Umbilical cord (tissue), 2 donors: Measurements from ENCODE around the gene TRAPPC2L. TPM values are rescaled to one million over a fixed set of nuclear protein-coding genes. Genes with fewer than 3 reads are reported as not detected.
A peak's percentile ranks its signal among the peaks of the same experiment; 100 is the strongest.

Experiments
- DNase-seq: peaks from one replicate; pipeline ENCODE4 v3.0.0-alpha.2; 2015; ENCODE audit warnings: low spot score
- total RNA-seq: library from RNA; depleted of rRNA; stranded (reverse); fragments of >200 nt; gene quantifications from one replicate; pipeline ENCODE4 v1.2.3, GENCODE V29; 2014; ENCODE audit warnings: low replicate concordance; ENCODE audit not compliant: insufficient read depth

TRAPPC2L gene
- total RNA-seq, 1 donor from 2014 or later = 9.9 TPM

DNA sequence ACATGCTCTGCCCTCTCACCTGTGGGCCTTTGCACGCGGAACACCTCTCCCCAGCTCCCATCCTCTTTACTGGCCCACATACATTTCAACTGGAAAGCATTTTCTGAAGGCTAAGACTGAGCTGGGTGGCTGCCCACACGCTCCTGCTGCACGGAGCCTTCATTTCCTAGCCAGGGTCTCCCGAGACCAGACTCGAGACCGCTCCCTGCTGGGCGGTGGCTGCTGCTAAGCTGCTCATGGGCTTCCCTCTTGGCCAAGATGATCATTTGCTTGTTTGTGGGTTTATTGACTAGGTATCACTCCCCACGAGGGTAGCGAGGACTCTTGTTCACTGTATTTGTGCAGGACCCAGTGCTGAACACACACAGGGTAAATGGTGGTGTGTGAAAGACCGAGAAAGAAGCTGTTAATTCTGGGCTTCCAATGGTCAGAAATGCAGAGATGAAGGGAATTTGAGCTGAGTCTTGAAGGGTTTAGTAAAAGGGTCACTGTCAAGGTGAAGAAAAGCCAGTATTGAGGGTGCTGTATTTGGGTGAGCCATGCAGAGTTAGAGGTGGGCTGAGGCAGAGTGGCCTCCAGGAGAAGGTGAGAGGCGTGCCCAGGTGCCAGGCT lies 907 bp downstream of the TRAPPC2L start:
- peak; percentile 76 for DNase-seq

DNA sequence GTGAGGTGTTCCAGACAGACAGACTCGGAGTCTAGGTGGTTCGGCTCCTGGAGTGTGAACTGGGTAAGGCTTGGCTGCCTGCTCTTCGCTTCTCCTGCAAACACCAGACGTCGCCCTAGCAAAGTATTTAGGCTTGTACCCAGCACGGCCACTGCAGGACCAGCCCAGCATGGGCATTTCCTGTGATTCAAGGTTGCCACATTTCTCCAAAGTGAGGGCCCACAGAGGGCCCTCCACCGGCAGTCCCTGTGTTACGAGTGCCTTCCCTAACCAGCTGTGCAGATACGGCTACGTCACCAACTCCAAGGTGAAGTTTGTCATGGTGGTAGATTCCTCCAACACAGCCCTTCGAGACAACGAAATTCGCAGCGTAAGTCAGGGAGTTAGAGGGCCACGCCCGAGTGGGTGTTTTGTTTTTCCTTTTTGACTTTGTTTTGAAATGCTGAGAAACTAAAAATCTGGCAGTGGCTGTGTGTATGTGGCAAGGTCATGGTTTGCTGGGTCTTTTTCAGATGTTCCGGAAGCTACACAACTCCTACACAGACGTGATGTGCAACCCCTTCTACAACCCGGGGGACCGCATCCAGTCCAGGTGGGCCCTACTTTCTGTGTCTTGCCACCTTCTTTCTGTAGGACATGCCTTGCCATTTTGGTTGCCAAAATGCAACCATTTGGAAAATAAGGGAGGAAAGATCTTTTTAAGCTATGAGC lies 2.6 kb downstream of the TRAPPC2L start:
- DNase-seq = no peak

DNA sequence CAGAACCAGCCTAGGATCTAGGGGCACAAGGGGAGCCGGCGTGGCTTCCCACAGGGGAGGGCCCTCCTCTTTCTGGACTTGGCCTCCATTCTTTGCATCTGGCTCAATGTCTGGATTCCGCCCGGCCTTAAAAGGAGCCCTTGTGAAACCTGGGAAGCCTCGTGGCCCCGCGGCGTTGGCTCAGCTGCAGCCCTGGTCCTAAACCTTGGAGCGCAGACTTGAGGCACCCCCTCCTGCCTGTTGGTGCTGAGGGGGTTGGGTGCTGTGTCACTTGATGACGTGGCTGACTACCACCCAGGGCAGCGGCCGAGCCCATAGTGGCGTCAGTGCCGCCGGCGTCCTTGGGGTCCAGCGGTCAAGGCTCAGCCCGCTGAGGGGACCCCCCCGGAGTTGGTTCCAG lies 4.4 kb downstream of the TRAPPC2L start:
- DNase-seq = no peak

DNA sequence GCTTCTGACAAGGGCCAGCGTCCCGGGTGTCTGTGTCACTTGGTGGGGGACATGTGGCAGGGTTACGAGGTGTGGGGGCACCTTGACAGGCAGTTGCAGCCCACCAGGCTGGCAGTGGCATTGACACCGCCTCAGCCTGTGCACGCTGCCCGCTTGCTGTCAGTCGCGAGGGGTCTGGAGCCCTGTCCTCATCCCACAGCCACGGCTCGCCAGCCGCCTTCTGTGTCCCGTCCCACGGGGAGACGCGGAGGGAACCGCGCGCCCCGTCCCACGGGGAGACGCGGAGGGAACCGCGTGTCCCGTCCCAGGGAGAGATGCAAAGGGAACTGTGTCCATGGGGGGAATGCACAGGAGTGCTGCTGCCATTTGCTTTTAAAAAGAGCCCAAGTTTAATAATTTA lies 6.0 kb downstream of the TRAPPC2L start:
- DNase-seq = no peak

DNA sequence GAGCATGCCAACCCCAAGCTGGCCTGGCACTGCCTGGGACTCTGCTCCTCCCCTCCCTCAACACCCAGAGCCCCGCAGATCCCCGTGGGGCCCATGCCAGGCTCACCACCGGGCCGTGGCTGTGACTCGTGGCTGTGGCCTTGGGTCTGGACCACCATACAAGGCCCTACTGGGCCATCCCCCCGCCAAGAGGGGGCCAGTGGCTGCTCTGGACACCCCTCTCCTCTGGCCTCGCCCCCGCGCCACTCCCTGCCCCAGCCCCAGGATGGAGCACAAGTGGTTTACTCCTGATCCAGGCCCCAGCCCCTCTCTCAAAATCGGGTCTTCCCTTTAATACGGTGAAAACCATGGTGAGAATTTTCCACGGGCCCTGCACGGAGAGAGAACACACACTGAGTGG lies 6.5 kb downstream of the TRAPPC2L start:
- no peak for DNase-seq

DNA sequence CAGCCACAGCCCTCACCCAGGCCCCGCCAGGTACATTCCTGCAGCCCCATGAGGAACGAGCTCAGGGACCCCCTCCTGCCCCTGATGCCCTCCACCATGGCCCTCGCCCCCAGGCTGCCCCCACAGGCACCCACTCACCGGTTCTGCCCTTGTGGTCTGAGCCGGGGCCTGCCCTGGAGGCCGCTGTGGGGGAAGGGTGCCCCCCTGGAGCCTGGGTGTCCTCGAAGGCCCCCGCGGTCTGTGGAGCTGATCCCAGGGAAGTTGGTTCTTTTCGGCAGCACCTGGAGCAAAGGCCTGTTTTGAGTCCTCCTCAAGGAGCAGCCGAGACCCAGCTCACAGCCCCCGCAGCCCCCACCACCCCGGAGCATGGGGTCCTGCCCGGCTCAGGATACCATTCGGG lies 7.2 kb downstream of the TRAPPC2L start:
- no peak for DNase-seq

DNA sequence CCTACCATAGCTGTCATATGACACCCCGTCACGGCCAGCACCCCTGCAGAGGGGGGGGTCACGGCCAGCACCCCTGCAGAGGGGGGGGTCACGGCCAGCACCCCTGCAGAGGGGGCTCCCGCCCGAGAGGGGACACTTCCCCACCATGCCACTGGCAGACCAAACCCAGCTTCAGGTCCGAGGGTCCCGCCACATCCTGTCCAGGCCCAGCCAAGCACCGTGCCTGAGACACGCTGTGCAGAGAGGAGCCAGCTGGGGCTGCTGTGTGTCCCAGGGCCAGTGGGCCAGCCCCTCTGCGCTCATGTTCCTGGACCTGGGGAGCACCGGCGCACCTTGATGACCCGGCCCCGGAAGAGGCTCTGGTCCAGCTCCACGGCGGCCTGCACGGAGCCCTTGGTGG lies 7.6 kb downstream of the TRAPPC2L start:
- DNase-seq = no peak

DNA sequence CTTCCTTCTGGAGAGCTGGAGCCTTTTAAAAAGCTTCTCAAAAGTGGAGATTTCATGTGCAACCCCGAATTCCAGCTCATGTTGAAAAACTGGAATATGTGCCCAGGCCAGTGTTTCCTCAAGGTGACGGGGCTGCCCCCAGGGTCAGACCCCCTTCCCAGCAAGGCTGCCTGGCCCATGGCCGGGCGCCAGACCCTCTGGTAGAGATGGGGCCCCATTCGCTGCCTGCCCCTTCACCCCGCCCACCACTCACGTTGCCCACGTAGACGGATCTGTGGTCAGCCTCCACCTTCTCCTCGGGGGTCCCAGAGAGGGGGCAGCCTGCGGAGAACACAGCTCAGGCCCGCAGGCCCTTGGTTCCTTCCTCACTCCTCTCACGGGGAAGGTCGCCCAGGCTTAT lies 8.4 kb downstream of the TRAPPC2L start:
- DNase-seq = no peak

DNA sequence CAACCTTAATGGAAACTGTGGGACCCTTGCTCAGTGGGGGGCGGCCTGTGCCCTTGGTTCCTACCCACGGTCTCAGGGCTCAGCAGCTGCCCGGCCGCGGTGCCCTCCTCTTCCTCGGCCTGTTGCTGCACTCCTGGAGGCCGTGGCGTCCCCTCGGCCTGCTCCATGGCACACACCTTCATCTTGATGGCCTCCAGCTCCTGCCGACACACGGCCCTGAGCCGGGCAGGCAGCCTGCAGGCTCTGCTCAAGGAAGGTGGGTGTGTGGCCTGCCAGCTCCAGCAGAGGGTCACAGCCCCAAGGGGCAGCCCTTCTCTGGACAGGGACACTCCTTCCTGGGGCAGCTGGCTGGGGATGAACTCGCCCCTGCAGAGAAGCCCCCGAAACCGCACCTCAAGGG lies 8.8 kb downstream of the TRAPPC2L start:
- no peak for DNase-seq

DNA sequence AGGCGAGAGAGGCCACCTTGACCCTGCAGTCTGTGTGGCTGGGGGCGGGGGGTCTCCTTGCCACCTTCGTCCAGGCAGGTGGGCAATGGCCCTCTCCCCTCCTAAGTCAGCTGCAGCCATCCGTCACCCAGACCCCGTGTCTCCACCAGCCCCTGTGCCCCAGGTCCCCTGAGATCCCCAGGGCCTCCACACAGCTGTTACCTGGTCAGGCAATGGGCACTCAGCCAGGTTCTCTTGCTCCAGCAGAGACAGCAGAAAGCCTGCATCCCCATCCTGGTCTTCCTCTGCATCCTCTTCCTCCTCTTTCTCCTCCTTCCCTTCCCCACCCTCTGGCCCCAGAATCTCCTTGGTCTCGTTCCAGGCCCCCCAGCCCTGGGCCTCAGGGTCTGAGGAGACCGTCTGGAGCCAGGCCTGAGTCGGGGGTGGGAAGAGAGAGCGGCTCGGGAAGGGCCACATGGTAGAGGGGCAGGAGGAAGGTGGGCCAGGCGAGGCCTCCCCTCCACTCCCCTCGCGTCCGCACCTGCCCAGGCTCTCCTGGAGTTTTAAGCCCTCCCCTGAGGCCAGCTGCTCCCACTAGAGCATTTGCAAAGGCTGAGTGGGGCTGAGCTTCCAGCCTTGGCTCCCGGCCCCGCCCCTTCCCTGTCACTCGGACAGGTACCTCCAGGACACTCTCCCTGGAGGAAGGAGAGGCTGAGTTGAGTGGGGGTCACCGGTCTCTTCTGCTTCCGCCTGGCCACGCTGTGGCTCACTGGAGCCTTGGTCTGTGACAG lies 9.4 kb downstream of the TRAPPC2L start, which contains the start of gene PABPN1L:
Gene PABPN1L, minus strand, starts transcription at position 510 of the 770 bp plus-strand sequence. Its CDS starts 54 bp downstream, at position 456.
- DNase-seq = no peak

DNA sequence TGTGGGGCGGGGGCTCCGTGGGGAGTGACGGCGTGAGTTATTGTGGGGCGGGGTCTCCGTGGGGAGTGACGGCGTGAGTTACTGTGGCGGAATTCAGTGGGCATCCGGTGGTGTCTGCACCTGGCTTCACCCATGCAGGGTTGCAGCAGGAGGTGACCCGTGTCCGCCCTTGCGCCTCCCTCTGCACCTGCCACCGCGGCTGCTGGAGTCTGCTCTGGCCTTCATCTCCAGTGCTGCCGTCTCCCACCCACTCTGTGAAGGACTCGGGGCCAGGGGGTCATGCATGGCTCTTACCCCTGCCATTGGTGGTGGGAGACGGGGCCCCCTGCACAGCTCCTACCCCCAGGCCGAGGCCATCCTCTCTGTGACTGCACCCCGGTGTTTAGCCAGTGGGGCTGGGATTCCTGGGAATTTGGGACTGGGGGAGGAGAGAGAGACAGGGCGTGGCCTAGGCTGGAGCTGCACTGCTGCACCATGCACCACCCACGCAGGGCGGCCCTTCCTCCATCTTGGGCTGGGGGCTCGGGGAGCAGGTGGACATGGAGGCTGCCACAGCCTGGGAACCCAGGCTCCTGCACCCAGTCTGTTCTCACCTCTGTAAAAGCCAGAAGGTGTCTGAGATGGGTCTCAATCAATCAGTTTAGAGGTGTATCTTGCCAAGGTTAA lies 10.8 kb downstream of the TRAPPC2L start:
- DNase-seq = no peak

DNA sequence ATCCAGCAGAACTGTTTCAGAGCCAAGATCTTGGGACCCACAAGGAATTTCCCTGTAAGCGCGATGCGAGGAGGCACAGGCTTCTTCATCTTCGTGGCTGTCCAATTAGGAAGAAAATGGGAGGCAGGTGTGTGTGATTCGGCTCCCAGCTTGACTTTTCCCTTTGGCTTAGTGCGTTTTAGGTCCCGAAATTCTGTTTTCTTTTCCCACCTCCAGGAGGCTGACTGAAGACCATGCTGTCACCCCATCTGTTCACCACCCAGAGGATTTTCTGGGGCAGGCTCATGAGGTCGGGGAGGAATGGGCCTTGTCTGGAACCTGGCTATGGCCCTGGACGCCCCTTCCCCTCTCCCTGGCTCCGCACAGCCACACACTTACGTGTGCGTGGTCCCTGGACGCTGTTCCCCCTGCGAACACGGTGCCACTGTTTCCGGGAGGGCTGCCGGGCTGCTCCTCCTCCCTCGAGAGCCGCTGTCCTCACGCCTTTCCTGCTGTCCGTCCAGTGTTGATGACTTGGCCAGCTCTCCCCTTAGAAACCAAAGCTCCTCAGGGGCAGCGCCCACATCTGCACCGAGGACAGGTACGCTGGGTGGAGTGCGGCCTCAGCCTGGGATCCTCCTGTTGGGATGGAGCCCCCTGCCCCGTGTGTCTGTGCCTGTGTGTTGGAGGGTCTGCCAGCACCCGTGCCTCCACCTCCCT lies 12.2 kb downstream of the TRAPPC2L start:
- no peak for DNase-seq

DNA sequence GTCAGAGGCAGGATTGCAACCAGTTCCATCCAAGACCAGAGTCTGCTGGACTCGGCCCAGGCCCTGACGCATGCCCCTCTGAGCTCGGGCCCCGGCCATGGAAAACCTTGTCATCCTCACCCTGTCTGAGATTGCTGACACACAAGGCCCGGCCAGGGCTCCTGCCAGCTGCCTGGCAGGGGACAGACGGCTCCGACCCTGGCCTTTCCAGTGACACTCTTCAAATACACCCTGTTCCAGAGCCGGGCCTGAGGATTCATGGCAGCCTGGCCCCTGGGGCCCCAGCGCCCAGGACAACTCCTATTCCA lies 12.7 kb downstream of the TRAPPC2L start:
- DNase-seq = no peak

DNA sequence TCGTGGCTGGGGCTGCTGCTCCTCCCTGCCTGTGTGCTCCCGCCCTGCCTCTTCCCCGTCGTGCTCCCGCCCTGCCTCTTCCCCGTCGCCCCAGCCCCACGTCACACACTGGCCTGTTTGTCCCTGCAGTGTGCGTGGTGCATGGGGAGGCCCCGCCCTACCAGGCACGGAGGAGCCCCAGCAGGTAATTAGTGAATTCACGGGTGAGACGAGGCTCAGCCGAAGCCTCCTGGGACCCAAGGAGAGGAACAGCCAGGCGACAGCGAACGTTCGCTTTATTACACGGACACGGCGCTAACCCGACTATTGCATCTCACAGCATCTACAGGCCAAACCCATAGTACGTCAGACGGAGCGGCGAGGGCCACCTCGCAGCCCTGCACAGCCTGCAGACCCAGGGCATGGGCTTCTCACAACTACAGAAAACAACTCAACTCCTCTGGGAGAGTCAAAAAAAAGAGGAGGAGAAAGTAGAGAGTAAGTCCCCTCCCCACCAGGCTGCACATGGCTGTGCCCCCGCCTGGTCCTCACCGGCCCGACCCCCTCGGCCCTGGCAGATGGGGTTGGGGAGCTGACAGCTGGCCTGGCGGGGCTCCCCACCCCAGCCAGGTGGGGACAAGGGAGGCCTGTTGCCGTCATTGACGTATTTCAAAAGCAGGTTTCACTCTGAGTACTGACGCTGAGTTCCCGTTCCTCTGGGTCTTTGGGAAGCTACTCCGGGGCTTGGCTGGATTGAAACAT lies 13.9 kb downstream of the TRAPPC2L start:
- DNase-seq = no peak

DNA sequence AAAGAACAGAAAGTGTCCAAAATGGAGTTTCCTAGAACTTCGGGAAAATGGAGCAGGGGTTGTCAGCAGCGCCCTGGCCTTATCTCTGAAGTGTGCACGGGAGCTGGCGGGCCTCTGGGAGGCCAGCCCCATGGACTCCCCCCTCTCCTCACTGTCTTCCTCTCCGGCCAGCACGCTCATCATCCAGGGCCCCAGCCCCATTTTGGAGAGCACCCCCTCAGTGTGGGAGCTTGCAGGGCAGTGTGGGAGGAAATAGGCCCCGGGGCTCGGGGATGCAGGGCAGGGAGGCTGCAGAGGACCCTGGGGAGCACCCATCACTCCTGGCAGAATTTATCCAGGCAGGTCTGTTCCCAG lies 14.4 kb downstream of the TRAPPC2L start:
- no peak for DNase-seq

DNA sequence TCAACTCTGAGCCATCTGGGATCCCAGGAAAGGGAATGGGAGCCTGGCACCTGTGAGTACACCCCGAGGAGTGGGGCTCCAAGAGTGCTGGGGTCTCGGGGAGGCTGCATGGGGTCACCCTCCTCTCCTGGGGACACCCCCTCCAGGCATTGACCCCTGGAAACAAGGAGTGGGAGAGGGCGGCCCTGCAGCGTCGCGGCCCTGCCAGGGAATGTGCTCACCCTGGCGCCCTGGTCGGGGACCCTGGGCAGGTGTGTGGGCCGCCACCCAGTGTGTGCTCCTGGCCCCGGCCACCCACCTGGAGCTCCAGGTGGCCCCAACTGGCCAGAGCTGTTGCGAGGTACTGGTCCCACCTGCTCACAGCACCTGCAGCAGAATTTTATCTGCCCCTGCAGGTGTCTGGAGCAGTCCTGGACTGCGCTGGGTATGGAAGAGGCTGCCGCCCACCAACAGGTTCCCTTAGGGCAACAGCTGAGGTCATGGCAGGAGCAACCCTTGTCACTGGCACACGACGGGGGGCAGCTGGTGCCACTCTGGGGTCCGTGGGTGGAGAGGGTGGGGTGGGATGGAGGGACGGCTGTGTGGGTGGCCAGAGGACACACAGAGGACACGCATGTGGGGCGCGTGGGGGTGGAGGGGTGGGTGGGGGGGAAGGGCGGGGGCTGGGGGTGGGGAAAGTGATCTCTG lies 14.9 kb downstream of the TRAPPC2L start:
- DNase-seq = no peak

DNA sequence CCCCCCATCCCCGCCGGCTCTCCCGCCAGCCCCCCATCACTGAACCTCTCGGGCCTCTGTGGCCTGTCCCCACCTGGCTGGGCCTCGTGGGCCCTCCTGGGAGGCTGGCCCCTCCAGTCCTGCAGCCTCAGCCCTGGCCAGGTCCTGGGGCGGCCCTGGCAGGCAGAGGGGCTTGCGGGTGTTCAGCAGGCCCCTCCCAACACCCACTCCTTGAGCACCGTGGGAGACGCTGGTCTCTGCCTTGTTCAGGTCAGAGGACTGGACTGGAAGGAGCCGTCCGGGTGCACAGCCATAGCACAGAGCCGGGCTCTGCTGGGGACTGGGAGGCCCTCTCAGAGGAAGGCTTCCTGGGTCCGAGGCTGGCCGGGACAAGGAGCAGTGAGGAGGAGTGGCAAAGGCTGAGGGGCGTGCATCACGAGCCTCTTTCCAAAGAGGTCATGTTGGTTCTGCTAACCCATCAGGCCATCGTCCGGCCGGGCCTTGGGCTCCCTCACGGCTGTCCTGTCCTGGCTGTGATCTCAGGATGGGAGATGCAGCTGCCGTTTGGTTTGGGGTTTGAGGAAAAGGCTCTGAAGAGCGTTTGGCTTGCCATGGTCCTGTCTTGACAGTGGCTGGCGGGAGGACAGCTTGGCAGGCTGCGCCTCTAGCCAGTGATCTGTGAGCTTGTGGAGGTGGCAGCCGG lies 15.9 kb downstream of the TRAPPC2L start:
- DNase-seq = no peak

DNA sequence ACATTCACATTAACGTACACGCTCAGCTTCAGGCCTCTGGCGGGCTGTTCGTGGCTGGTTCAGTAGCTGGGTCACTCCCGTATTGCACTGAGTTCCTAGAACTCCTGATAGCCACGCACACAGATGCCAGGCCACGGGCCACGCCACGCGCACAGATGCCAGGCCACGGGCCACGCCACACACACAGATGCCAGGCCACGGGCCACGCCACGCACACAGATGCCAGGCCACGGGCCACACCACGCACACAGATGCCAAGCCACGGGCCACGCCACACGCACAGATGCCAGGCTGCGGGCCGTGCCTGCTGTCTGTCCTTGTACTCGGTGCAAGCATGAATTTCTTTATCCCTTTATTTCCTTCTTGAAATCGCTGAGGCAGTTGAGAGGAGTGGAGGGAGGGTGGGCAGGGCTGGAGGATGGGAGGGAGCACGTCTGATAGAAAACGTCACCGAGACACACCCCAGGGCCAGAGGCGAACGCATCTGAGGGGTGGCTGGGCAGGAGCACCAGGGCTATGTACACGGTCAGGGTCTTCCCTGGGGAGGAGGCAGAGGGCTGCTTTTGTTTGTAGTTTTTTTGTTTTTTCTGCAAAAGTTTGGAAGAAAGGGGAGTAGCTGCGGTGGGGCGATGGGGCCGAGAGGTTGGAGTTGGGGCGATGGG lies 18.1 kb downstream of the TRAPPC2L start:
- DNase-seq = no peak

DNA sequence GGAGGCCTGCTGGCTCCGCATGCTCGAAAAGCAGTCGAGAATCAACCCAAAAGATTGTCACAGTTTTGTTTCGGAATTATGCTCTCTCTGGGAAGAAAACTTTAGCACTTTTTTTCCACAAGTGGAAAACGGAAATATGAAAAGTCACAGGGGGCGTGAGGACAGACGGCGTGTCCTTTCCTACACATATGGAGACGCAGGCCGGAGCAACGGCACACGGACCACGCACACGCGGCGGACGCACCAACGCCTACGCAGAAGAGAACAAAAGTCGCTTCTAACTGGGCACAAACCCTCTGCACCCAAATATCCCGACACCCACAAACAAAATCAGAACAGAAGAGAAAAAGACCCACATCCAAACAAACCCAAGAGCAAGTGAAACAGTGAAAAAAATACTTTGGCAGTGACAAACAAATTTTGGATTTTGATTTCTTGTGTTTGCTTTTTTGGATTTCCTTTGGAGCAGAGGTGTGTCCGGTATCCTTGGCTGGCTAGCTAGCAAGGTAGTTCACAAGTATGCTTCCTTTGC lies 18.8 kb downstream of the TRAPPC2L start:
- no peak for DNase-seq
